ACHN (cell line): ENCODE data around the gene OPRM1.
A peak's percentile ranks its signal among the peaks of the same experiment; 100 is the strongest.
"Not testable (repeated sequence)": the region's sequence is repeated elsewhere in the genome, so short reads cannot be mapped to it uniquely, and the experiment has no call there.

Source experiments
- DNase-seq: peaks from one replicate; pipeline ENCODE4 v3.0.0-alpha.2; 2015
- in situ Hi-C: cut with HindIII; loops from 2 replicates; pipeline ENCODE4 v1.10.0; 2017; ENCODE audit warnings: low sequenced_read_pairs, low pct_ligation_motif_present, low pct_unique_long_range_greater_than_20kb

Gene OPRM1

DNA sequence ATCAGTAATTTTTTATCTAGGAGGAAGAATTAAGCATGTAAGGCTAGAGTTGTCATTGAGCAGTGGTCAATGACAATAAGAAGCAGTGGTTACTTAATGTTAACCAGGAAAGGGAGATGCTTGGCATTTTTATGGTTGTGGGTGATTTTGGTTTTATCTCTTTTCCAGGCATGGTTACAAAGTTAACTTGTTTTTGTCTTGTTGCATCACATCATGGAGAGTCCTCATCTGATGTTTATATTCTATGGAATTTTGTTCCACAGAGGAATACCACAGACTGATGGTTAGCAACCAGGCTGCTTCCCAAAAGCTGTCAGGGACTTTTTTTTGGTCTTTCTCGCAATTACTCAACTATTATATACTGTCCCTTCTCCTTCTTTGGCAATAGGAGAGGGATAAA is 32.7 kb downstream of the OPRM1 start:
- DNase-seq, result no peak
- in situ Hi-C loops, result no loop called here

DNA sequence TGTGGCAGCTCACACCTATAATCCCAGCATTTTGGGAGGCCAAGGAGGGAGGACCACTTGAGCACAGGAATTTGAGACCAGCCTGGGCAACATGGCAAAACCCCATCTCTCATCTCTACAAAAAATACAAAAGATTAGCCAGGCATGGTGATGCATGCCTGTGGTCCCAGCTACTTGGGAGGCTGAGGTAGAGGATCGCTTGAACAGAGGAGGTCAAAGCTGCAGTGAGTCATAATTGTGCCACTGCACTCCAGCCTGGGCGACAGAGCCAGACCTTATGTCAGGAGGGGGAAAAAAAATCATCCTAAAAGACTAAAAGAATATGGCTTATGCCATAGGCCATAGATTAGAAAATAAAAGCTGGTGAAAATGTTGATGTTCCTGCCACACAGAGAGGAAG is 39.6 kb downstream of the OPRM1 start:
- DNase-seq, in situ Hi-C loops: not testable (repeated sequence)

DNA sequence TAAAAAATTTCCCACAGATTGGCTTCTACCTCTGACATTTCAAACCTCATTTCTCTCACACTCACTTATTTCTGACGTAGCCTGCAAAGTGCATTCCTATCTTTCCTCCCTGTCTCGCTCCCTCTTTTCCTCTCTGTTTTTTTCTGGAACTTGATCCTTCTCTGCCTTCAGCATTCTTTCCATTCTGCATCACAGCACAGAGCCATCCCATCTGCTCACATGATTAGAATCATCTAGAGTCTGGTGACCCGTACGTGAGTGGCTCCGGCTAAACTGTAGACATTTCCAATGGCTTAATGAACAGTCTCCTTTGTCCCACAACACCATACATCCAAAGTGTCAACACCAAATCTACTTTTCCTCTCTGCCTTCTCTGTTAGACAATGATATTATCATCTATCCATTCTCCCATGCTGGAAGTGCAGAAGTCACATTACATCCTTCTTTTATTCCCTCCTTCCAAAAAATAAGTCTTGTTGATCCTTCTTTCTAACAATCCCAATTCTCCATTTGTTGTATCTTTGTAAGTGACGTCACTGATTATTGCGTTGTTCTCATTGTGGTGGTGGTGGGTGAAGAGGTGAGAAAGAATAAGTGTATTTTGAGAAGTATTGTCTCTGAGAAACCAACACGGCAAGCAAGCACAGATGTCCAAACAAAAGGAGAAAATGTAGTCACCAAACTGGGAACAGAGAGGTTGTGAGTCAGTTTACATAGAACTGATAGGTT is 41.6 kb downstream of the OPRM1 start:
- in situ Hi-C loops, result no loop called here
- no peak for DNase-seq

DNA sequence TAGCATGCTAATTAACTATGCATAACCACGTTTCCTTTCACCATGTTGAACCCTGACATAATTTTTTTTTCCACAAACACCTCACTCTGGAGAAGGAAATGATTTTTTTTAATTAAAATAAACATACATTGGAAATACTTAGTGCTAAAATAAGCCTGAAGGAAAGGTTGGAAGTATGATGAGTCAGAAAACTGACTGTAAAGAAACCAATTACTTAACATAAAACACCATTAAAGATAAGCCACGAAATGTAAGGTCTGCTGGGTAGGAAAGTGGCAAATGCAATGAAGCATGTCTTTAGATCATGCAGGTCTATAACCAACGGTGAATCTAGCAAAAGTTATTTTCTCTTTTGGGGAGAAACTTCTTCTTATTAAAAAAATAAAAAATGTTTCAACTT is 47.5 kb downstream of the OPRM1 start:
- no peak for DNase-seq
- in situ Hi-C loops, result no loop called here

DNA sequence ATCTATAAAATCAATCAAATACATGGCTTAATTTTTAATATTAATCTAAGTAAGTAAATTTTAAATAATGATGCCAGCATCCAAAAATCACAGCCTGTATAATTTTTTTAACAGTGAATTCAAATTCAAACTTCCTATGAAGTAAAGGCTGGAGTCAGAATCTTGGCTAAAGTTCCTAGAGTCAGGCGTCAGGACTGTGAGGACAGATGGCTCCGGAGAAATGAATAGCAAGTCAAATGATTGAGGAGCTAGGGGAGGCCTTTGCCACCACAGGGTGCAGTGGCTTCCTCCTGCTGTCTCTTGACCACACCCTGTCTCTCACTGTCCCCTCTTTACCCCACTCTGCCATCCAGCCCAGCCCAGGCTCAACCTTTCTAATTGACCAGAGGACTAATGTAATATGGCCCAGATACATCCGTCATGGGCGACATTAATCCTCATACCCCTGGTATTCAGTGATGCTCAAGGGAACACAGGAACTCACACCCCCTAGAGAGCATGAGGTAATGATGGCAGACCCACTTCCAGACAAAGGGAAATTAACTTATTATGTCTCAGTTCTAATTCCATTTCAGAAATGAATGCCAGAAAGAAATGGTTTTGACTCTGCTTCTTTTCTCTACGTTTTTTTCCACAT is 53.4 kb downstream of the OPRM1 start:
- in situ Hi-C loops, result no loop called here
- DNase-seq, result no peak

DNA sequence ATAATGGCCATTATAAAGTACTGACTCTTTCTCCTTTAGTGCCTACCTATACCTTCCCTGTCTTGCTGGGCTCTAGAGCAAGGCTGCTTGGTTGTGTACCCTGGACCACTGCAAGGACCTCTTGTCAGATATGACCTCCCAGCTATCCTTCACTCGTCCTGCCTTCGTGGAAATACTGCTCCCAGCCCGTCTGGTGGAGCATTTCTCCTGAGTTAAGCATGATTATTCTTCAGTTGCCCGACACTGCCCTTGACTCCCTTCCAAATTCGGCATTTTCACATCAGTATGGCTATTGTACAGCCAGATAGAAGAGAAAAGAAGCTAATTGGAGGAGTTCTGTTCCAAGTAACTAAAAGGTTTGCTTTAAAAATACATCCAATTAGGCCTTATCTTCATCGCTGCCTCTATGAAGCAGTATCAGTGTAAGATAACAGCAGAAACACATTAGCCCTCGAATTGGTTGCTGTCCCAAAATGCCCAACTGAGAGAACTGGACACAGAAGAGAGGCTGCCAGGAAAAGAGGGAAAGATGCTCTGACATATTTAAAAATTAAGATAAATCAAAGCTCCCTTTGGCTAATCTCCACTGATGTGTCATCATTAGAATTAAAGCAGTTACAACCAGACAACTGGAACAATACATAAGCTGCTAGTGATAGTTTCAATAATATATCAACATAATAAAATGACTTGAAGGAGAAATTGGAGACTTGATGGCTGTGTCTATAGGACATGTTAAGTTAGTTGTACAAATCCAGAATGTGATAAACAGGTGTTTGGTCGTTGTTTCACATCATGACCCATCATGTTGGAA is 54.4 kb downstream of the OPRM1 start:
- no peak for DNase-seq
- in situ Hi-C loops, result no loop called here

DNA sequence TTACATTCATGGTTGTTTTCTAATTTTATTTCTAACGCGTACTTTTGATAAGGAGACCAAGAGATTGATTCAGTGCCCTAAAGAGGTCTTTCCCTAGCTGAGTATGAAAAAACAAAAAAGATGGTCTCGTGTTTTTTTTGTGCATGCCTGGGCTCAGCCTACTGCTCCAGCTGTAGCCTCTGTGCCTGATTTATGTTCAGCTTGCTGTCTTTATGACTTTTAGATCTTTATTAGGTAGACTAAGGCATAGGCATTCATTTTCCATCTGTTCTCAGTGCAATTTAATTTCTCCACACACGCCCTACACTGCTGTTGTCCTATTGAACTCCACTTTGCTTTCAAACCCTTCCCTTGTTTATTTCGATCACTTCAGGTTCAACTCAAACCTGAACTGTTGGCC is 56.5 kb downstream of the OPRM1 start:
- in situ Hi-C loops, result no loop called here

DNA sequence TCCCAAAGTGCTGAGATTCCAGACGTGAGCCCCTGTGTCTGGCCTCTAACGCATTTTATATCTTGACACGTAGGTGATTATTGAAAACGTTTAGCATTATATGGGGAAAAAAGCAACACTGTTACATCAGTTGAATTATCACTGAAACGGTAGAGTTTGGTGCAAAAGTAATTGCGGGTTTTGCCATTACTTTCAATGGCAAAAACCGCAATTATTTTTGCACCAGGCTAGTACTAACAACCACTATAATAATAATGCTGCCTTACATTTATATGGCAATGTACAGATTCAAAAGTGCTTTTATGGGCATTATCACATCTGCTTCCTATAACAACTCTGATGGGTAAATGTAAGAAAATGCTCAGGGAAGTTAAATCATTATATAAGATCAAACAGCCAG is 57.3 kb downstream of the OPRM1 start:
- no peak for DNase-seq
- in situ Hi-C loops, result no loop called here

More for the DNA sequence above, 56.5 kb downstream of the OPRM1 start:
- DNase-seq, result no peak

DNA sequence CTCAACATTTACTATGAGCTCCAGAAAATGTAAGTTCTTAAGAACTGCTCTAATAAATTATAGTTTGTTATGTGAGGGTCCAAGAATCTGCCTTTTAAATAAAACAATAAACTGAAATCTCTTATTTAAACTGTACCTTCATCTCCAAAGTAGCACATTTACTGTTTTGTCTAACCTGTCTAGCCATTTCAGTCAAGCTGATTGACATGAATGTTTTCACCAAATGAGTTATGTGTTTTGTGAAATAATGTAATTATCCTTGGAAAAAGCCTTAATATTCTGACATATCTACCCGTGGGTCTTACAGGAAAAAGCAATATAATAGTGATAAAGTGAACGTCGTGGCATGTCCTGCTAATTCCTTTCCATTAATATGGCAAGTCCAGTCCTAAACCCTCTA is 57.8 kb downstream of the OPRM1 start:
- in situ Hi-C loops, result no loop called here
- no peak for DNase-seq

DNA sequence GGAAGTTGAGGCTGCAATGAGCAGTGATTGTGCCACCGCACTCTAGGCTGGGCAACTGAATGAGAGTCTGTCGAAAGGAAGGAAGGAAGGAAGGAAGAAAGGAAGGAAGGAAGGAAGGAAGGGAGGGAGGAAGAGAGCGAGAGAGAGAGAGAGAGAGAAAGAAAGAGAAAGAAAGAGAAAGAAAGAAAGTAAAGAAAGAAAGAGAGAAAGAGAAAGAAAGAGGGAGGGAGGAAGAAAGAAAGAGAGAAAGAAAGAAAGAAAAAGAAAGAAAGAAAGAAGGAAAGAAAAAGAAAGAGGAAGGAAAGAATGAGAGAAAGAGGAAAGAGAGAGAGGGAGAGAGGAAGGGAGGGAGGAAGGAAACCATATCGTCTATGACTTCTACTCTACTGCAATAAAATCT is 60.2 kb downstream of the OPRM1 start:
- in situ Hi-C loops, result no loop called here

DNA sequence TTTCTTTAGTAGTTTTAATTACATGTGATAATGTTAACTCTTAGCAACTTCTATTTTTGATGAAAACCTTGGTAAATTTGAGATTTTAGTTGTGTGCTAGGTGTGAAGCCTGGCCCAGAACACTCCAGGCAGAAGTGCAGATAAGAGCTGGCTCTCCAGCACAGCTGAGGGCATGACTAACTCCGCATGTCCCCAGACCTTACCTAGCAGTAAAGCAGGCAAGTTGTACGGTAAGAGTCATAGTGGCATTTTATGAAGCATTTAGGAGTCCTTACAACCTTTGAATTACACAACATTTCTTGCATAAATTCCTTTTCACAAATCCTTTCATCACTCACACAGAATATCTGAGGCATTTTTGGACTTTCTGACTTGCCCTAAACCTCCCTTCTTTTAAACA is 67.2 kb downstream of the OPRM1 start:
- in situ Hi-C loops, result no loop called here
- DNase-seq, result no peak

More for the DNA sequence above, 60.2 kb downstream of the OPRM1 start:
- no peak for DNase-seq

DNA sequence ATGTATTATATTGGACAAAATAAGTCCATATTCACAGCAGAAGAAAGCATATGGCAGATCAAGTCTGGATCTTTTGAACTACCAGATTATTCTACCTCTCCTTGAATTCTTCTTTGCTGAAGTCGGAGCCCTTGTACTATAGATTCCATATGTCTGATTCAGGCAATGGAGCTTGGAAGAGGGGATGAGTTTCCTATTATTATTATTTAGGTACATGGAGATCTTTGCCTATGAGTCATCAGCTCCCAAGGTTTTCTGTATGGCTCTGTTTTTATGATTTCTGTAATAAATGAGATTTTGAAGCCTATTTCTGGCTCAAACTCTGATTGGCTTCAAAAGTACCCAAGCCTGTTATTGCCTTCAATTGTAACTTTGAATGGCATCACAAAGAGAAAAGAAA is 72.0 kb downstream of the OPRM1 start:
- DNase-seq, result no peak
- in situ Hi-C loops, result no loop called here

DNA sequence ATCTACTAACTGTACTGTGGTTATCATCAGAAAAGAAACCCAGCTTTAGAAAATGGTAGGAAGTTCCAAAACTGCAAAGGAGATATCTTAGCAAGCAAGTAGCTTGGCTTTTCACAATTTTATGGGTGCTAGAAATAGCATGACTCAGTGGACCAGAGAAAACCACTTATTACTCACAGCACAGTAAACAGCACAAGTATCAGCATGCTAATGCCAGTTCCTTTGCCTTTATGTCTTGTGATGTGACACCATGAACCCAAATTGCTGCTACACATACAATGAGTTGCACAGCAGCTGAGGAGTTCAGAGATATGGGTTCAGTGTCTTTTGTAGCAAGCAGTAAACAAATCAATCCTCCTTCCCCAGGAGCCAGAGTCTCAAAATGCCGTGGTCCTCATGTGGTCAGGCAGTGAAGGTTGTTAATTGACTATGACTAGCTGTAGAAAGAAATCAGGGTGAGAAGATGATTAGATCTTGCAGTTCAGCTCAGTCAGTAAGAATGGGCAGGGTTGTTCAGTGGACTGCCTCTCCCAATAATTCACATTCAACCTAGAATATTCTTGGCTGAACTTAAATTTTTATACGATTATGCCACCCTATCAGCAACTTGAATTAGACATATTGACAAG is 73.3 kb downstream of the OPRM1 start:
- in situ Hi-C loops, result no loop called here
- peak; percentile 7 for DNase-seq

DNA sequence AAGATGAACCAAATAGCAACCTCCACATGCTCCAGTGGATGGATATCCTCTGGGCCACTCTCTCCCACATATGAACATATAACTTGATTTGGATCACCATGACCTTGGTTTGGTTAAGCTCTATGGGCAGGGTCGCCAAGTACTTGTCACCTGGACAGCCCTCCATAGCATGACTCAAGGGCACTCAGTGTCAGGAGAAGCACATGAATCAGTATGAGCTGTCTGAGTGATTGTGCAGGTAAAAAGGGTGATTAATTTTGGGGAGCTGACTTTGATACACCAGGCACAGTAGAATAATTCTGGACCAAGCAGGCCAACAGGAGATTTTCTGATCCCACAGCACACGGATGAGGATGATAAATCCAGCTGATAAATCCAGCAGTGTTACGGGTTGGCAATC is 74.4 kb downstream of the OPRM1 start:
- DNase-seq, result no peak
- in situ Hi-C loops, result no loop called here

DNA sequence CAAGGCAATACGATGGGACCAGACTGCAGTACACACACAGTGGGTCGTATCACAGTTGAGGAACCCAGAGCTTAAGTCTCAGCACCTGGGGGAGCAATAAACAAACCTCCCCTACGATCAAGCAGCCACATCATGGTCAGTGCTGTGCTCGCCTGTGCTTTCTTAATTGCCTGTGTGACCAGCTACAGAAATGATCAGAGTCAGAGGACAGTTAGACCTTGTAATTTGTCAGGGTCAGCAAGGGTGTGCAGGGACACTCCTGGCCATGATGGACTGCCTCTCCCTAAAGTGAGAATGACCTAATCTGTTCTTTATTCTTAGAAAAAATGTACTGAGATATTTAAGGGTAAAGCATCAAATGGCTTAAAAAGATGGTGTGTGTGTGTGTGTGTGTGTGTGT is 78.4 kb downstream of the OPRM1 start:
- in situ Hi-C loops, result no loop called here
- no peak for DNase-seq

DNA sequence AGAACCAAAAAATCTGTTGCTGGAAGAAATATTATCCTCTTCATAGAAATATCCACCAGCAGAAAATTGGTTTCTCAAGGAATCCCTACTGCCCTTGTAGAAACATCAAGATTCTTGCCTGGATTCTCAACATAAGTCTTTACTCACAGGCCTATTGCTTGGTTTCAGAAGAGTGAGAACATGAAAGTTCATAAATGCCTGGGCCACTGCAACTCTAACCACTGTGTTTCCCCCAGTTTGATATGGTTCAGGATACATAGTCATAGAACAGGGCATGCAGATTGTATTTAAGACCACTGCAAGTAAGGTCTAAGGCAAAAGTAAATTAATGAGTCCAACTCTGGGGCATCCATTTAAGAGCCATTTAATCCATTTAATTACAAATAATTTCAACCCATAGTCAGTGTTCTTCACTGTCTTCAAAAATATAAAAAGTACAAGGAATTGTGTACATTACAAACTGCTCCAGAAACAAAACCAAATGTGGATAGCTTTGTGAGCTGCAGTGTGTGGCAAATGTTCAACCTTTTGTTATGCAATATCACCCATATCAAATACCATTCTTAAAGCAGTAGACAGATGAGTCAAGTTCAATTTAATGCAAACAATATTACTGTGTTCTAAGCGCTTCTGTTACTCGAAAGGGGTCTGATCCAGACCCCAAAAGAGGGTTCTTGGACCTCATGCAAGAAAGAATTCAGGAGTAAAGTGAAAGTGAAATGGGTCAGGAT is 83.3 kb downstream of the OPRM1 start:
- DNase-seq, result no peak

DNA sequence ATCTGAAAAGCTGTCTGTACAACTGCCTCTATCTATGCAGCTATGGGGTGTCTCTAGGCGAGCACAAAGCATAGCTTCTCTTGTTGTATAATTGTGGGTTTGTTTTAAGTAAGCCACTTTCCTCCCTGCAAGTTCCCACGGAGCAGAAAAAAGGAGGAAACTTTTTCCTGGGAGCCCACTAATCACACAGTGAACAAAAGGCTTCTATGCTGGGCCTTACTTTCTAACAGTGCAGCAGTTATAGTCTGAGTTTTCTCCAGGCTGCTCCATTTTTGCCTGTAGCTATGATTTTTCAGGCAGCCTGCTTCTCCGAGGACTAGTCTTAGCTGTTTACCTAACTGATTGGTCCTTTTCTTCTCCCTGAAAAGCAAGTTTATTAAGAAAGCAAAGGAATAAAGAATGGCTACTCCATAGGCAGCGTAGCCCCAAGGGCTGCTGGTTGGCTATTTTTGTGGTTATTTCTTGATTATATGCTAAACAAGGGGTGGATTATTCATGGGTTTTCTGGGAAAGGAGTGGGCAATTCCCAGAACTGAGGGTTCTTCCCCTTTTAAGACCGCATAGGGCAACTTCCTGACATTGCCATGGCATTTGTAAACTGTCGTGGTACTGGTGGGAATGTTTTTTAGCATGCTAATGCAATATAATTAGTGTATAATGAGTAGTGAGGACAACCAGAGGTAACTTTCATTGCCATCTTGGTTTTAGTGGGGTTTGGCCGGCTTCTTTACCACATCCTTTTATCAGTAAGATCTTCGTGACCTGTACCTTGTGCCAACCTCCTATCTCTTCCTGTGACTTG is 84.3 kb downstream of the OPRM1 start:
- no peak for DNase-seq
- in situ Hi-C loops, result no loop called here

More for the DNA sequence above, 83.3 kb downstream of the OPRM1 start:
- in situ Hi-C loops, result no loop called here

DNA sequence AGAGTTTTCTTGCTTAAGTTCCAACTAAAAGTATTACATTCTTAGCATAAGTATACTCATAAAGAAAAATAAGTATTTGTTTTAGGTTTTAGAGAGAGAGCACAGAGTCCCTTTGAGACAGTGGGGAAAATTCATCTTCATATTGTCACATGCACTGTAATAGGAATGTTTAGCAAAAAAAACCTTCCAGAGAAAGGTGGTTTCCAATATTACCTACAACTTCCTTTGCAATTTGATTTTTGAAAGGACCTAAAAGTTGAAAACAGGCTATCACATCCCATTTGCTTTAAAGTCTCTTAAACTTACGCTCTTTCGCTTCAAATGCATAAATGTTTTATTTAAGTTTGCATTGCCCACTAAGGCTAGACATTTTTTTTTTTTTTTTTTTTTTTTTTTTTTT is 86.4 kb downstream of the OPRM1 start:
- in situ Hi-C loops, result no loop called here

More for the DNA sequence above, 86.4 kb downstream of the OPRM1 start:
- DNase-seq, result no peak
